HTR-8/SVneo (cell line): ENCODE measurements around the gene NUAK2.

ENCODE experiments used
- DNase-seq: peaks from one replicate; pipeline ENCODE4 v3.0.0; 2011; ENCODE audit warnings: low spot score, mixed read lengths; ENCODE audit not compliant: insufficient read length
- FAIRE-seq: peaks from 2 replicates; lab custom pipeline; 2011; peaks lifted over from hg19 to GRCh38; lab: Jason Lieb, UNC

Gene NUAK2

DNA sequence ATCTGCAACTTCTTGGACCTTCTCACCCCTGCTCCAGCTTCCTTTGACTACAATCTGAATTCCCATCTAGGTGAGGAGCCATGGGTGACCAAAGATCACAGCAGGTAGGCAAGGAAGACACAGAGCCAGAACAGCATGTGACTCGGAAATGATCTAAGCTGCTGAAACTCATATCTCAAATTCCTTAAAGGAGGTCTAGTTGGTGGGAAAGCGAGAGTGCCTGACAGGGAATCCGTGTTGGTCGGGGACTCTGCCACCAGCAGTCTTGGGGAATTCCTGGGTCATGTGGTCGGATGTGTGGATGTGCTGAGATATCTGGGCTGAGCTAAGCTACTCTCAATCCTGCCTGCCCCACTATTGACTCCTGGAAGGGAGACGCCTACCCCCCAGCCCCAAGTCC lies 3.2 kb upstream of the NUAK2 start:
- no peak for DNase-seq
- no peak for FAIRE-seq

DNA sequence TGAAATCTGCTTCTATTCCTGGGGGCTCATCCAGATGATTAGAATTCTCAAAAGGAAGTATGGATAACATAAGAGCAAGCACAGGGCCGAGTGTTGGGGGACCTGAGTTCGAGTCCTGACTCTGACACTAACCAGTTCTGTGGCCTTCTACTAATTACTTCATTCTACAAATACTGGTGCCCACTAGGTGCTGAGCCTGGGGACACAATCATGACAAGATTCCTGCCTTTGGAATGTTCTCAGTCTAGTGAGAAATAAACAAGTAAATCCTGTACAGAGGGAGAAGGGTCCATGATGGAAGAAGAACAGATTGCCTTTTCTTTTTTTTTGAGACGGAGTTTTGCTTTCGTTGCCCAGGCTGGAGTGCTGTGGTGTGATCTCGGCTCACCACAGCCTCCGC lies 2.2 kb upstream of the NUAK2 start:
- no peak for FAIRE-seq
- no peak for DNase-seq

- DNase-seq: no peak
- no peak for FAIRE-seq
These were observed 376 bp upstream of the NUAK2 start for GRCh38 chr1:205321959-205322283.

DNA sequence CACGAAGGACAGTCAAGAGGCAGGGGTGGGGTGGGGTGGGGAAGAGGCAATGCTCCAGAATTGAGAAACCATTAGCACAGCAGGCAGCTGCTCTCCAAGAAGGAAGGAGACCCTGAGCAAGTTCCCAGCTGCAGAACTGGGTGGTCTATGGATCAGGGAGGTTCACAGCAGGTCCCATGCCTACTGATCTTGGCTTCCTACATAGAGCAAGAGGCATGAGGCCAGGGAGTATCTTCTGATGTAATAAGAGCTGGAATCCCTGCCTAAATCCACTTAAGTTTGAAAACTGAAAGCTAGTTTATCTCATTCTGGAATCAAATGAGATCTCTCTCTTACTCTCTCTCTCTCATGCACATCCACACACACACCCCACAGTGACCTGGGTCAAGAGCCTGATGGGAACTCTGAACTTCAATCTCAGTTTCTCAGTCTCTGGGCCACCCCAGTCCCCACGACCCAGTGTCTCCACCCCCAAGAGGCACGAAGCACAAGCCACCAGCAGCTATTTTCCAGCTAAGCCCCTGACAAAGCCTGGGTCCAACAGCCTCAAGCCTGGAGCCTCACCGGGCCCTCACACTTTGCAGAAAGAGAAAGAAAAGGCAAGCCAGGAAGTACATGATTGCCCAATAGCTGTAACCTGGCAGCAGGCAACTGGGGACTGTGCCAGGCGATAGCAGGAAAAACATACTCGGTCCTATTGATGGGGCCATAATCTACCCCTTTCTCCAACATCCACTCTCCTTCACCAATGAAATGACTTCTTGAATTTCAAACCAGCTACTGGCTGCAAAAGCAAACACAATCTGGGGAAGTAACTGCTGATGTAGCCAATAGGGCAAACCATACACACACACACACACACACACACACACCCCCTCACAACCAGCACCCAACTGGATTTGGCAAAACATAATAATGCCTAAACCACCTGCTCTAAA lies 2.2 kb downstream of the NUAK2 start:
- DNase-seq: peak; percentile 69
- FAIRE-seq: no peak

GRCh38 chr1:205318231-205318991 lies 3.1 kb downstream of the NUAK2 start:
- FAIRE-seq (no peak), DNase-seq (no peak)

- DNase-seq (no peak), FAIRE-seq (no peak)
These were observed 4.1 kb downstream of the NUAK2 start for GRCh38 chr1:205317311-205317917.

- FAIRE-seq (no peak), DNase-seq (no peak)
These were observed 5.4 kb downstream of the NUAK2 start for GRCh38 chr1:205316161-205316566.

DNA sequence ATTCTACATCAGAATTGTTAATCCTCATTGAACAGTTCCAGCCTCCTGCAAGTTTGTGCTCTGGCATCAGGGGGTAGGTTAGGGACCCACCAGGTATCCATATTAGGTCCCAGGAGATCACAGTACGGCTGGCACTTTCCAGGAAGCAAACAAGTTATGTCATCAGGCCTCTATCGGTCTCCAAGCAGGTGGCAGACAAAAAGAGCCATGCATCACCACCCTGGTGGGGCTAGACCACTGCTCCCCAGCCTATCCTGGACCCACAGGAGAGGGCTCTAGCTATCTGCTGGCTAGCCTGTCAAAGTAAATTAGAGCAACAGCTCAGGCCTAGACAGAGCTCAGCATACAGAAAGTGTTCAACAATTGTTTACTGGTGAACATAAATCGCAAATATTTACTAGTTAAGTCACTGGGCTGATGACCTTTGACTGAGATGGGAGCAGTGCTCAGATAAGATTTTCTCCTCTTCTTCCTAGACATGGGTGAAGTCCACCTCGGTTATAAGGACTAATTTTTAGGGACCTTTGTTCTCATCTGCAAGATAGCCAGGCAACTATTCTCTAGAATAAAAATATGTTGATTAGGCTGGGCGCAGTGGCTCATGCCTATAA lies 6.4 kb downstream of the NUAK2 start:
- no peak for FAIRE-seq

GRCh38 chr1:205313563-205314308 lies 7.8 kb downstream of the NUAK2 start:
- DNase-seq (no peak), FAIRE-seq (no peak)

More for the DNA sequence above, 6.4 kb downstream of the NUAK2 start:
- no peak for DNase-seq

DNA sequence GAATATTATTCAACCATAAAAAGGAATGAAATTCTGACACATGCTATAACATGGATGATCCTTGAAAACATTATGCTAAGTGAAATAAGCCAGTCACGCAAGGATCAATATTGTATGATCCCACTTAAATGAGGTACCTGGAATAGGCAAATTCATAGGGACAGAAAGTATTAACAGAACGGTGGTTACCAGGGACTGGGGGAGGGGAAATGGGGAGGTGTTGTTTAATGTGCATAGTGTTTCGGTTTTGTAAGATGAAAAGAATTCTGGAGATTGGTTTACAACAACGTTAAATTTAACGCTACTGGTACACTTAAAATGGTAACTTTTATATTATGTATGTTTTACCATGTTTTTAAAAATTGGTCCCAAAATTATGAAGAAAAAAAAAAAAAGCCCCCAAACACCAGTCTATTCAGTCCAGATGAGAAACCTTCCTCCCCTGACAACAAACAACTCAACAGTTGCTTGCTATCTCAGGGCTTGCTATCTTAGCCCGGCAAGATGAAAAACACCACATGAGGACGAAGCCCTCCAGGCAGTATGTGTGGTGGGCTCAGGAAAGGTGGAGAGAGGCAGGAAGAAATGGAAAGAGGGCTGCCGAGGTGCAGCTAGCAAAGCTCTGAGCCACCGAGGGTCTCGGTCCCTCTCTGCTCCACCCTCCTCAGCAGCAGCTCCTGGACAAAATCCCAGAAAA lies 8.5 kb downstream of the NUAK2 start:
- FAIRE-seq (no peak), DNase-seq (no peak)

DNA sequence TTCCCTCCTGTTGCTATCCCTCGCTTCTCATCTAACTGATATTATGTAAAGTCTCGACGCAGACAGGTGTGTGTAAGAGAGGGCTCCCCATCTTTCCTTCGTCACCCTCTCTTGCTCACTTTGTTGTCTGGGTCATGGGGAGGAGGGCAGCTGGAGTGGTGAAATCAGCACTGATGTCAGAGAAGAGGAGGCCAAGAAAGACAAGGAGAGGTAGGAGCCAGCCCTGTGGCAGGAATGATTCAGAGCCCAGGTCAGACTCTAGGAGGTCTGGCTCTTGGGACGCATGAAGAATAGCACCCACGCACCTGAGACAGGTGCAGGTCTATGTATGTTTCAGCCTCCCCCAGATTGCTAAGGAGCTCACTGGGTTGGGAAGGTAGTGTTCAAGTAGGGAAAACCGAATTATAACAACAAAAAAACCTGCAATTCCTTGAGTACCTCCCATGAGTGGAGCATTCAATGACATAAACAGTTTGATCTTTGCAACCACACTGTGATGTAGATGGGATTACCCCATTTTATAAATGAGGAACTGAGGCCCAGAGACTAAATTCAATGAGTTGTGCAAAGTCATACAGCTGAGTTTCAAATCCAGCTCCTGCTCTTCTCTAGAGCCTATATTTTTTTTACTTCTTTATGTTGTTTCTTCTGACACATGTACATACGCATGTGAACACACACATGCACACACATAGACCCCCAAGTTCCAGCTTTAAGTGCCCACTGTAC lies 10.4 kb downstream of the NUAK2 start:
- FAIRE-seq (no peak), DNase-seq (no peak)

DNA sequence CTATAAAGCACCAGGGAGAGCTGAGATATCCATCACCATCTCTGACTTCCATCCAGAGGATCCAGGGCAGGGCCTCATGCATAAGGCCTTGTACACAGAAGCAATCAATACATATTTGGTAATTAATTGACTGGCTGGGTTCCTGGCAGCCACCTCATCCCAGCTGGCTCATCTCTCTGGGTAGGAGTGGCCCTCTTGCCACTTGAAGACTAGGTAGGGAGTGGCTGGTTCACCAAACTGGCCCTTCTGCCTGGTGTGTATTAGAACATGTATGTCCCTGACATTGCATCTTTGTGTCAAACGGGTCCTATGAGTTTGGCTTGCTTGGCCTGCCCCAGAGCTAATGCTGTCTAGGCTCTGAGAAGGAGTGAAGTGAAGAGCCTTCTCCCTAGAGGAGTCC lies 11.8 kb downstream of the NUAK2 start:
- FAIRE-seq (no peak), DNase-seq (no peak)

DNA sequence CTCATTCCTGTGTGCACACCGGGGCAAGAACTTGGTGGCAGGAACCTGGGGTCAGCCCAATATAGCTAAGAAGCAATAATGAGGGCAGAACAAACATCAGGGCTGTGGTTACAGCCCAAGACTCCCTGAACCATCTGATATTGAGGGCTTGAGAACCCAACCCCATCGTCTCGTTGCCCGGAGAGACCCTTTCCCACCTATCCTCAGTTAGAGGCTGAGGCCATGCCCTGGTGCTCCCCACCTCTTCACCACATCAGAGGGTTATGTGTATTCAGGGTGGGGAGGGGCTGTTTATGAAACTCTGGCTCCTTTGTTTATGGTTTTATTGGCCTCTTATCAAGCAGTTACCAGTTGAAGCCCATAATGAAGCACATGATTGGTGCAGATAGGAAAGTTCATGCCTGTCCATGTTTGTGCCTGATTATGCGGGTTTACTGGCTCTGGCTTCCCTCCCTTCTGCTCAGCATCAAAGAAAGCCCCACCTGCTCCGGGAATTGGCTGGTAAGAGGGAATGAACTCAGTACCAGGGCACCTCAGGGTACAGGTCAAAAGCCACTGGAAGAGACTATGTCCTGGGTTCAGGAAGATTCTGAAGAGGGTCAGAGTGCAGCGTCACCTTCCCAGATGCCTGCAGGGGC lies 14.5 kb downstream of the NUAK2 start:
- no peak for FAIRE-seq
- DNase-seq: no peak

DNA sequence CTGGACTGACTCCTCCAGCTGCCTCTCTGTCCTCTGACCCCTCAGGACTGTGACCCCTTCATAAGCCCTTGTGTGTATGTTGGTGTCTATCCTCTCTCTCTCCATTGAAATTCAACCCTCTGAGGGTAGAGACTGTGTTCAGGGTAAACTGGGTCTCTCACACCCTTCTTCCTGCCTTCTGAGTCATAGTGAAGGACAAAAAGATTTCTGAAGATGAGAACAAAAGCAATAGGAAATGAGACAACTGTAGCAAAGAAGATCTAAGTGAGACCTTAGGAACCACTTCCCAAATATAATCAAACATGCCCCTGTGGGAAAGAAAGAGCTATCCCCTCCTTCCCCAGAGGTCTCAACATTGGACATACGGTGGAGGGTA lies 16.9 kb downstream of the NUAK2 start:
- FAIRE-seq: no peak

DNA sequence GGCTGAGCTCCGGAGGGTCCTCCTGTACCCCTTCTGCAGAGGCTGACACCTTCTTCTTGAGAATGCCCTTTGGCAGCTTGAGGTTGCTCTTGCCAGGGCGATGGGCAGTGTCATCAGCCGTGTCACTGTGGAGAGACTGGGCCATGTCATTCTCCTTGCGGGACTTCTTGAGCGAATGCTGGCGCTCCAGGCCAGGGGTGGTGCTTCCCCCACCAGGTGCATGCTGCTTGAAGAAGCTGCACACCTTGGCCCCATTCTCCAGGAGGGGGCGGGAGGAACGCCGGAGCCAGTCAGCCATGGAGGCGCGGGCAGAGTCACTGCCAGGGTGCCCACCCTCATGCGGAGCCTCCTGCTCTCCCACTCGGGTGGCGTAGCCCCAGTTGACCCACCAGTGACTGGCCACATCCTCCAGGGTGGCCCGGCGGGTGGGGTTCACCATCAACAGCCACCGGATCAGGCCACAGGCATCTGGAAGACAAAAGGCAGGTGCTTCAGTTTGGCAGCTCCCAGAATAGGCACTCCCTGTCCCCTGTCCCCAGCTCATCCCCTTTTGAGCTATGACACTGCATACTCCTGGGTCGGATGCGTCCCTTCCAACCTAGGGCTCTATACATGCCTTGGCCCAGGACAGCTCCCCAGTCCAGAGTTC lies 17.4 kb downstream of the NUAK2 start:
- DNase-seq (no peak), FAIRE-seq (no peak)

More for the DNA sequence above, 16.9 kb downstream of the NUAK2 start:
- no peak for DNase-seq

DNA sequence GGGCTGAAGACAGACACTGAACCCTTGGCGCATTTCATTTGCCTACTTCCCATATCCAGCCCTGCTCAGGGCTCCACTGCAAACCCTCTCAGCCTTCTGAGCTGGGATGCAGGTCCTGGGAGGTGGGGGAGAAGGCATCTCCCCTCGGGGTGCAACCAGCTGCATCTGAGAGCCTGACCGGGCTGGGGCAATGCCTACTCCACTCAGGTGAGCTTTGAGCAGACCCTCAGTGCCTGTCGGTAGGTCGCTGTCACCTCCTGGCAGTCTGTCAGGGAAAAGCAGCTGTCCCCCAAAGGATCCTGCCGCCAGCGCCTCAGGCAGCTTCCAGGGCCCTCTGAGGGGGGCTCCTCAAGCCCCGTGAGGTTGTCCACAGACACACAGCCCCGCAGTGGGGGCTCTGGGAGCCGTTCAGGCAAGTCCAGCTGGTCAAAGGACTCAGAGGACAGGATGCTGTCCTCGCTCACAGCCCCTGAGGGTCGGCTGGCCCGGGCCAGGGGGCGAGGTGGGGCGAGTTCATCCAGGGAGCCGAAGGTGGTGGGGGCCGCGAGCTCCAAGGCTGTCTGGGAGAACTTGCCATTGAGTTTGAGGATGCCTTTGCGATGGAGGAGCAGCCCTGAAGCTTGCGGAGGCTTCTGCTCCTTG lies 18.2 kb downstream of the NUAK2 start:
- DNase-seq: no peak

DNA sequence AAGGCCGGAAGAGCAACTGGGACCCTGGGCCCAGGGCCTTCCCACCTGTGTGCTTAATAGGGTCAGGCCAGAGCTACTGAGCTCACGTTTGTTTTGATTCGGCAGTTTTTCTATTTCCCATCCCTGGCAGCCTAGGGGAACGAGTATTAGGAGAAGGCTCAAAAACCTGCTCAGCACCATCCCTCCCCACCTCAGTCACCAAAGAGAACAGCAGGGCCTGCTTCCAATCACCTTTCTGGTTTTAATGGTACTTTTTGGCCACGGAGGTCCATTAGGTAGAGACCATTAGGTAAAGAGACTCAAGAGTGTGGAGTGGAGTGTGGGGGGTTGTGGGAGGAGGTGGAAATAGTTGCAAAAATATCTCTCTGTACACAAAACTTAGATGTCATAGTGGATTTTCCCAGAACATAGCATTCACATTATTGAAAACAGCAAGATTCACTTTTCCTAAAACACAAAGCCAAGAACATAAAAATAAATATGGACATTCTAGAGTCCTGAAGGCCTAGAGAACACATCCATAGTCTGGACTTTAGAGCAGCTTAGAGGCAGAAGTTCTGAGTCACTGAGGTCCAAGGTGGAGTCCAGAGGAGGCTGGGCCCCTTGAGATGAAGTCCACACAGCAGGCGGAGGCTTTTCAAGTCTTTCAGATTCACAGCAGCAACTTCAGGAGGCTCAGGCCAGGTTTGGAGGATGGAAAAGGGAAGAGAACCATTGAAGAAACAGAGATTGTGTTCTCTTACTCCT lies 19.5 kb downstream of the NUAK2 start:
- no peak for DNase-seq
- no peak for FAIRE-seq

More for the DNA sequence above, 18.2 kb downstream of the NUAK2 start:
- no peak for FAIRE-seq
